GM21515 (cell line): ENCODE measurements around the gene HDAC7.

Experiments
- ATAC-seq: cut with Tn5 transposase; IDR thresholded peaks from one replicate; pipeline ENCODE4 v1.9.1; 2021; ENCODE audit not compliant: unreplicated experiment

Gene HDAC7

GRCh38 chr12:47750229-47750798 is 69.4 kb downstream of the HDAC7 start:
- ATAC-seq = no peak

GRCh38 chr12:47748899-47749298 is 70.8 kb downstream of the HDAC7 start:
- ATAC-seq = no peak

GRCh38 chr12:47748507-47748828 is 71.2 kb downstream of the HDAC7 start:
- ATAC-seq = no peak

- no peak for ATAC-seq
These were observed 71.9 kb downstream of the HDAC7 start for GRCh38 chr12:47747596-47748506.

DNA sequence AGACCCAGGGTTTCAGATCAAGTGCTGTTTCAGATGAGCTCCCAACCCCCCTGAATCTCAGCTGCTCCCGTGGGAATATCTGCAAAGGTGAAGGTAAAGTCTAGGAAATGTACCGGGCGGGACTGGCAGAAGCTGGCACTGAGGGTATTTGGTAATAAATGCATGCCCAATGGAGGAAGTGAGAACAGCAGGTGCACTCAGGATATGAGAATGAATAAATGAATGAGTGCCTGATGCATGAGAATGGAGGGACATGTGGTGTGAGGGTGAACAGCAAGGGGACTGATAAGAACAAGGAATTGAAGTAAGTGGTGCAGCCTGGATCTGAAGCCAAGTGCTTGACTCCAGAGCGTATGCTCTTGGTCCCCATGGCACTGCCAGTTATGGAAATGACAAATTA is 72.6 kb downstream of the HDAC7 start:
- ATAC-seq = no peak

GRCh38 chr12:47746523-47746922 is 73.2 kb downstream of the HDAC7 start:
- no peak for ATAC-seq

- ATAC-seq = no peak
These were observed 73.6 kb downstream of the HDAC7 start for GRCh38 chr12:47746073-47746472.

- no peak for ATAC-seq
These were observed 74.1 kb downstream of the HDAC7 start for GRCh38 chr12:47745485-47746041.

GRCh38 chr12:47744778-47745436 is 74.8 kb downstream of the HDAC7 start:
- no peak for ATAC-seq

GRCh38 chr12:47744005-47744651 is 75.6 kb downstream of the HDAC7 start:
- no peak for ATAC-seq

DNA sequence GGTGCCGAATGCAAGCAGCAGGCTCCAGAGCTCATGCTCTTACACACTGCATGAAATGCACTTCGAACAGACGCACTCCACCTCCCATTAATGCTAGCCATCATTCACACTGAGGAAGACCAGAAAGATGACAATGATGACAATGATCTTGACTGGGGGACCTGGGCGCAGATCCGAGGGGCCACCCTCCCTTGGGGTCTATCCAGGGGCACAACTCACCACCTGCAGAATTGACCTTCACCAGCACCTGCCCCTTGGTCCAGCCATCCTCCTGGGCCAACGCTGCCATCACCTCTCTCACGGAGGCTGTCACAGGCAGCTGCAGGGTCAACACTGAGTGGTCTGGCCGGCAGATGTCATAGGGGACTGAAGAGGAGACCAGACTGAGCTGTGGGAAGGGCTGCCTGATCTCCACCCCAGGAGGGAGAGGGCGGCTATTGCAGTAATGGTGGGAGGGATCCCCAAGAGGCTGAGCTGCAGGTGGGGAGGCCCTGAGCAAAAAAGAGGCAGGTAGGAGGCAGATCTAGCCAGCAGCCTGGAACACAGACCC is 76.3 kb downstream of the HDAC7 start:
- ATAC-seq = no peak

DNA sequence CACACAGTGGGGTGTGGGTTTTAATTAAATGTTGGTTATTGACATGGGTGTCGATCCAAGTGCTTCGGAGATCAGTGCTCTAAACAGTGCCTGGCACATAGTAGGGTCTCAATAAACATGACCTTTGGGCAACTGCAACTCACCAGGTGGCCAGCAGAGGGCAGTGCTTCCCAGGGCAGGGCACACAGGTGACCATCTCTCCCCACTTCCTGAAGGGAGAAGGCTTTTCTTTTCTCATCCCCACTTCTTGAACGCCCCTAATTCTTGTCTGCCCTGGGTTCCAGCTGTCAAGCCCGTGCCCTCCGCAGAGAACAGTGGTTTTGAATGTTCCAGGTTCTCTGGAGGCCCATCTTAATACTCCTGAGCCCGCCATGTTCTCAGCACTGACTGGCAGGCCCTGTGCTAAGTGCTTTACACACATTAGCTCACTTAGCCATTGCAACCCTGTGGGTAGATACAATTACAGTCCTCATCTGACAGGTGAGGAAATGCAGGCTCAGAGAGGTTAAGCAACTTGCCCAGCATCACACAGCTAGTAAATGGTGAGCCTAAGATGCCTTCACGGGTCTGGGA is 77.4 kb downstream of the HDAC7 start:
- ATAC-seq = no peak

- ATAC-seq = no peak
These were observed 78.4 kb downstream of the HDAC7 start for GRCh38 chr12:47741340-47741703.

DNA sequence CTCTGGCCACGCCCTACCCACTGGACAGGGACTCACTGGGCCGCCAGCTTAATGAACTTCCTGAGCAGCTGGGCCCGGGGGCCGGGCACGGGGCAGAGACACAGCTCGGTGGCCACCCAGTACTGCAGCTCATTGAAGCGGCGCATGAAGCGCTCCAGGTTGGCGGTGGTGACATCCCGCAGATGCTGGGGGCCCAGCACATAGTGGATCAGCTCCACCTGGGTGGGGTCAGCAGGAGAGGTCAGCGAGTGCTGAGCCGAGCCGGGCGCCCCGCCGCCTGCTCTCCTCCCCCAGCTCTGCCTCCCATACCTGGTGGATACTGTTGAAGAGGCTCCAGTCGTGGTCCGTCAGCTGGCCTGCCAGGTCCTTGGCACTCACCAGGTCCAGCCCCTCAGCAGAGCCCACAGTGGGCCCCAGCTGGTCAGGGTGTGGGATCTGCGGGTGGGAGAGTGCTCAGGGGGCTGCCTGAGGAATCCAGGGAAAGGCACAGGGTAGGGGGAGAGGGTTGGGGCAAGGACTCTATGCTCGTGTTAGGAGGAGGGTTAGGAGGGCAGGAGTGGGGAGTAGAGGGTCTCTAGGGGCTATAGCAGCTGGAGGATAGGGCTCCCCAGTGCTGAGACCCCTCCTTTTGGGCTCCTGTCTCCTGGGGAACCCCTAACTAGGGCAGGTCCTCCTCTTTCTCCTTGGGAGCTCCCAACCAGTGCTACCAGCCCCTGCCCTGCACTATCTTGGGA is 78.9 kb downstream of the HDAC7 start:
- peak; percentile 24 for ATAC-seq

DNA sequence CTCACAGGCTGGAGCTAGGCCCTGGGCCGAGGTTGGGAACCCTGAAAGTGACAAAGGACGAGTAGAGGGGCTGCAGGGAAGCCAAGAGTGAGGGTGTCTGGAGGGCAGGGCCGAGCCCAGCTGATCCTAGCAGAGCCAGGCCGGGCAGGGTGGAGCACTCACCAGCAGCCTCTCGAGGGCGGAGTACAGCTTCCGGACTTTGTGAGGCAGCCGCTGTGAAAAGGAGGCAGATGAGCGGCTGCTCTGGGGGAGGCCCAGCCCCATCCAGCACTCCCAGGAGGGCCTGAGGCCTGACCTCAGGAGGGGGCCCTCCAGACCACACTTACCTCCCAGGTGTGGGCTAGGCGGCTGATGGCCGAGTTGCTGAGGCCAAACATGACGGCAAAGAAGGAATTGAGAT is 79.7 kb downstream of the HDAC7 start:
- ATAC-seq = peak; percentile 70

GRCh38 chr12:47739297-47739696 is 80.4 kb downstream of the HDAC7 start:
- no peak for ATAC-seq

DNA sequence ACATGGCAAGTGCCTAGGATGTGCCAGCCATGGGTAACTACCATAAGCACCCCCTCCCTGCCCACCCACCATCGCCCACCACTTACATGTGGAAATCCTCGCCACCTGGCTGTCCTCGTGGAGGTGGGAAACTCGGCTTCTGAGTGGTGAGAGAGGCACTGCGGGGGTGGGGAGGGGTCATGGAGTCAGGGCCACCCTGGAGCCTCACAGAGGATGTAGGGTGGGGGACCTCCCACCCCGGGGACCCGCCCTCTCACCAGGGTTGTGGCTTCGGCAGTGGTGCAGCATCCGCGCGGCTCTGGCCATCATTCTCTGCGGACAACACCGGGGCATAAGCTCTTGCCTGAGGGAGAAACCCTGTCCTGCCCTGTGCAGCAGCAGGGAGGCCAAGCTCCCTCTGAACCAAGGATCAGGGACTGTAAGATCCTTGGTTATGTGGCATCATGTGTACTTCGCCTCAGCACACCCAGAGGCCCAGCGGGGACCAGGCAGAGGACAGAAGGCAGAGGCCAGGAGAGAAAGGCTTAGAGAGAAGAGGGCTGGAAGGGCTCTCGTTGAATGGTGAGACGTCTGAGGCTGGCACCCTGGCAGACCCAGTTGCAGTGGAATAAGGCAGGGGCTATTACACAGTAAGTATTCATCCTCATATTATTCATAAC is 81.6 kb downstream of the HDAC7 start:
- no peak for ATAC-seq

DNA sequence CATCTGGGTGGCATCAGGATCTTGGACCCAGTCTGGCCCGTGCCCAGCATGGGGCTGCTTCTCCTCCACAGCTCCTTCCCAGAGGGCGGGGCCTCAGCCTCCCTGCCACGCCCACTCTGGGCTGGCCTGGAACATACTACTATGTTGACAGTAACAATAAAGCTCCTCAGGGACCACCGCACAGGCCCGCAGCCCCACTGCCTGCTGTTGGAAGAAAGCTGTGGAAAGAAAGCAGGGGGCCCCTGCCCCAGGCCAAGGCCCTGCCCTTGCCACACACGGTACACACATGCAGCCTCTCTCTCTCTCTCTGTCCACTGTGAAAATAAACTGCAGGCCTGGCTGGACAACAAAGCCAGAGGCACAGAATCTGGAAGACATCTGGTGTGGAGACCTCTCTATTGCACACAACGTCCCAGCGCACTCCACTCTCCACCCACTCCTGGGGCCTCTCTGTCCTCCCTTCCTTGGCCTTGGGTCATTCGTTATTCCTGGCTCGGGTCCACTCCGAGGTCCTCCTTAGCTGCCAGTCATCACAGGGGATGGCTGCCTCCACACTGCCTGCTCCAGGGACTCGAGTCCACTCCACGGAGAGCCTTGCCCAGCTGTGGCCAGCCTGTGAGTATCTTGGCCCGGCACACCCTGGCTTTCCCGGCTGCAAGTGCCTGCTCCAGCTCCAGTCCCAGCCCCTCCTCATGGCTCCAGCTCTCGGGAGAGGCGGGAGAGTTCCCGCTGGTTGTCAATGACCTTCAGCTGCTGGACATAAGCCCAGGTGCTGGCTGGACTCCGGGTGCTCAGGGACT is 82.6 kb downstream of the HDAC7 start:
- no peak for ATAC-seq

GRCh38 chr12:47736216-47736615 is 83.5 kb downstream of the HDAC7 start:
- no peak for ATAC-seq
